Measurements from ENCODE around the gene ATP6V1F. TPM values are rescaled to one million over a fixed set of nuclear protein-coding genes. Genes with fewer than 3 reads are reported as not detected.

The ATP6V1F gene
- total RNA-seq, 2 experiments from 2014 or later, result 108 to 155 TPM

DNA sequence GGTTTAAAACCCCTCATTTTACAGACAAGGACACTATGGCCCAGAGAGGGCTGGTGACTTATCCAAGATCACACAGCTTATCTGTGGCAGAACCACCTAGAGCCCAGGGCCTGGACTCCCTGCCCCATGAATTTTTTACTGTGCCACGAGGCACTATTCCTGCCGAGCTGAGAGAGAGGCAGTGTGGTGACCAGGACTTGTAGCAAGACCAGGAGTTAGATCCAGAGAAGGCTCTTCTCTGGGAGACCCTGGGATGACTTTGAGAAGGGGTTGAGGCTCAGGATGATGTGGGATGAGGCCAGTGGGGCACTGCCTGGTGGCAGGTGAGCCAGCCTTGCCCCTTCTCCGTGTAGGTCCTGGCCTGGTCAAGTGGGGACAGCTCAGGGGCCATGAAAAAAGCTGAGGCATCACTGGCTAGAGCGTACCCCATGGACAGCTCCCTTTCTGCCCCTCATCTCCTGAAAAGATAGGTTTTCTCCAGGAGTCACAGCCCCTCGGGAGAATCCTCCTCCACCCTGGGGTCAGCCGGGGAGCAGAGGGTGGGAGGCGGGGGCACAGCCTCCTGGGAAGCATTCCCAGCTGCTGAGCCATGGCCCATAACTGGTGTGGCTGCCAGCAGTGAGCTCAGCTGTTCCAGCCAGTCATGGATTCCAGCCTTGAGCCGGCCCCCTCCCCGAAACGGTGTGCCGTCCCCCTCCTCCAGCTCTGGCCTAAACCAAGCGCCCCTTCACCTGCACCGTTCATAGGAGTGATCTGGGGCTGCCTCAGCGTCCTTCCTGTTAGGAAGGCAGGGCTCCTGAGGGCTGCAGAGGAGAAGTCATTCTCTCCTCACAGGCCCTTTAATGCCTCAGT lies 26.6 kb upstream of the ATP6V1F start:
- CTCF ChIA-PET (ENCODE audit: unreplicated experiment), result no interaction called here

DNA sequence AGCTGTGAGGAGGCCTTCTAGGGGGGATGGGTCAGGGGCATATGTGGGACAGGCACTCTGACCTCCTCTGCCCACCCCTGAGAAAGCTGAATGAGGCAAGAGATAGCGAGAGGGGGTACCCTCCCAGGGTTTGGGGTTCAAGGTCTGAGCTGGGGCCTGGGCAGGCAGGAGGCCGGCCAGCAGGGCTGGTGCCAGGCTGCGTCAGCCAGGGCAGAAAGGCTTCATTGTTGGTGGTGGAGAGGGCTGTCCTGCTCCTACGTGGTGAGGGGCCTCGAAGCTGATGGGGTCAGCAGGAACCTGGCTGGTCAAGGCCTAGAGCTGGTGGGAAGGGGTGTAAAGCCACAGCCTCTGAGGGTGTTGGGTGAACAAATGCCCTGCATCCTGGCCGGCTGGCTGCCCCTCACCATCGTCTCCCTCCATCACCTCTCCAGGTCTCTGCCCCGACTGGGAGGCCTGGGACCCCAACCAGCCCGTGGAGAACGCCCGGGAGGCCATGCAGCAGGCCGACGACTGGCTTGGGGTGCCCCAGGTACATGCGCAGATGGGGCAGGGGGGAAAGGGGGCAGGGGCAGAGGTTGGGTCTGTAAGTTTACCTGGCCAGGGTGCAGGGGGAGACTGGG lies 25.8 kb upstream of the ATP6V1F start:
- no peaks in the 10 kb centered on the region for H4K20me1 ChIP-seq (ENCODE audit: insufficient read depth, low read length)
- no peak for TF ChIP-seq EZH2phosphoT487 (IDR thresholded peaks at IDR 0.05; ENCODE audit: borderline replicate concordance, low read depth, low read length)
- TF ChIP-seq, protein P1, sequence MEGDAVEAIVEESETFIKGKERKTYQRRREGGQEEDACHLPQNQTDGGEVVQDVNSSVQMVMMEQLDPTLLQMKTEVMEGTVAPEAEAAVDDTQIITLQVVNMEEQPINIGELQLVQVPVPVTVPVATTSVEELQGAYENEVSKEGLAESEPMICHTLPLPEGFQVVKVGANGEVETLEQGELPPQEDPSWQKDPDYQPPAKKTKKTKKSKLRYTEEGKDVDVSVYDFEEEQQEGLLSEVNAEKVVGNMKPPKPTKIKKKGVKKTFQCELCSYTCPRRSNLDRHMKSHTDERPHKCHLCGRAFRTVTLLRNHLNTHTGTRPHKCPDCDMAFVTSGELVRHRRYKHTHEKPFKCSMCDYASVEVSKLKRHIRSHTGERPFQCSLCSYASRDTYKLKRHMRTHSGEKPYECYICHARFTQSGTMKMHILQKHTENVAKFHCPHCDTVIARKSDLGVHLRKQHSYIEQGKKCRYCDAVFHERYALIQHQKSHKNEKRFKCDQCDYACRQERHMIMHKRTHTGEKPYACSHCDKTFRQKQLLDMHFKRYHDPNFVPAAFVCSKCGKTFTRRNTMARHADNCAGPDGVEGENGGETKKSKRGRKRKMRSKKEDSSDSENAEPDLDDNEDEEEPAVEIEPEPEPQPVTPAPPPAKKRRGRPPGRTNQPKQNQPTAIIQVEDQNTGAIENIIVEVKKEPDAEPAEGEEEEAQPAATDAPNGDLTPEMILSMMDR (conservative IDR thresholded peaks at IDR 0.05; ENCODE audit: low read length), result no peak
- no TSS peak for BruUV-seq (replicated peaks)
- H2AFZ ChIP-seq (ENCODE audit: low read length), result no peak overlapping the region
- ChIA-PET CTCF (ENCODE audit: unreplicated experiment) (no interaction called here), POLR2A (interaction anchor here (0.6 kb wide), 1 partner anchor 987 kb away, joined by 5 read pairs; no protein-coding TSS in a partner anchor)
- no peaks in the 10 kb centered on the region for H3K79me2 ChIP-seq (ENCODE audit: insufficient read depth, low read depth, low read length)
- H3K36me3 ChIP-seq (ENCODE audit: insufficient read depth, low read length), result no peaks in the 10 kb centered on the region
- H3K9me2 ChIP-seq (ENCODE audit: insufficient read depth, low read length), result no peaks in the 10 kb centered on the region
- no peak overlapping the region for H3K4me3 ChIP-seq (ENCODE audit: low read depth, low read length, poor library complexity, severe bottlenecking)
- no peak overlapping the region for H3K4me2 ChIP-seq (ENCODE audit: low read length)
- no peak overlapping the region for H3K27ac ChIP-seq (ENCODE audit: low read depth, low read length, poor library complexity, severe bottlenecking)
- intact Hi-C loops (cut with micrococcal nuclease; ENCODE audit: unreplicated experiment), result no loop called here
- no peak for DNase-seq (ENCODE audit: low spot score)
- peaks cover 11% of the 10 kb centered on the region for H3K4me1 ChIP-seq (ENCODE audit: insufficient read depth, low read length, poor library complexity, severe bottlenecking)
- H3K9me3 ChIP-seq (ENCODE audit: low read length), result no peaks in the 10 kb centered on the region

More for the DNA sequence above, 26.6 kb upstream of the ATP6V1F start:
- Histone ChIP-seq H3K36me3 (ENCODE audit: insufficient read depth, low read length) (no peaks in the 10 kb centered on the region), H2AFZ (ENCODE audit: low read length) (no peak overlapping the region), H3K9me3 (ENCODE audit: low read length) (no peaks in the 10 kb centered on the region), H3K4me3 (ENCODE audit: low read depth, low read length, poor library complexity, severe bottlenecking) (no peak overlapping the region), H3K4me1 (ENCODE audit: insufficient read depth, low read length, poor library complexity, severe bottlenecking) (peaks cover 14% of the 10 kb centered on the region), H4K20me1 (ENCODE audit: insufficient read depth, low read length) (no peaks in the 10 kb centered on the region), H3K79me2 (ENCODE audit: insufficient read depth, low read depth, low read length) (no peaks in the 10 kb centered on the region), H3K4me2 (ENCODE audit: low read length) (no peak overlapping the region), H3K27ac (ENCODE audit: low read depth, low read length, poor library complexity, severe bottlenecking) (no peak overlapping the region), H3K9me2 (ENCODE audit: insufficient read depth, low read length) (no peaks in the 10 kb centered on the region)
- DNase-seq (ENCODE audit: low spot score), result no peak
- intact Hi-C loops (cut with micrococcal nuclease; ENCODE audit: unreplicated experiment), result no loop called here
- TF ChIP-seq EZH2phosphoT487 (IDR thresholded peaks at IDR 0.05; ENCODE audit: borderline replicate concordance, low read depth, low read length), result no peak
- TF ChIP-seq, protein P1 (conservative IDR thresholded peaks at IDR 0.05; ENCODE audit: low read length), result no peak
- no TSS peak for BruUV-seq (replicated peaks)
- POLR2A ChIA-PET, result no interaction called here

DNA sequence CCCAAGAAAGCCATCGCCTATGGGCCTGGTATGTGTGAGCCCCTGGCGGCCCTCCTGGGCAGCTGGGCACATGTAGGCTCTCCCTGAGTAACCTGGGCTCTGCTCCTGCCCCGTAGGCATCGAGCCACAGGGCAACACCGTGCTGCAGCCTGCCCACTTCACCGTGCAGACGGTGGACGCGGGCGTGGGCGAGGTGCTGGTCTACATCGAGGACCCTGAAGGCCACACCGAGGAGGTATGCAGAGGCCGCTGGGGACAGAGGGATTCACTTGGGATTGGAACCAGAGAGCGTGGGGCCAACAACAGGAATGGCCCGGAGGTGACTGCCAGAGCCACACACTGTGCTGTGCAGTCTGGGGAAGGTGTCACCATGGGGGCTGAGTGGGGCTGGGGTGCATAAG lies 25.1 kb upstream of the ATP6V1F start:
- no peak overlapping the region for H3K27ac ChIP-seq (ENCODE audit: low read depth, low read length, poor library complexity, severe bottlenecking)
- no TSS peak for BruUV-seq (replicated peaks)

More for the DNA sequence above, 25.1 kb upstream of the ATP6V1F start:
- H4K20me1 ChIP-seq (ENCODE audit: insufficient read depth, low read length), result no peaks in the 10 kb centered on the region
- peaks cover 5% of the 10 kb centered on the region for H3K4me1 ChIP-seq (ENCODE audit: insufficient read depth, low read length, poor library complexity, severe bottlenecking)
- TF ChIP-seq, protein P1 (conservative IDR thresholded peaks at IDR 0.05; ENCODE audit: low read length), result no peak
- TF ChIP-seq EZH2phosphoT487 (IDR thresholded peaks at IDR 0.05; ENCODE audit: borderline replicate concordance, low read depth, low read length), result no peak
- no peaks in the 10 kb centered on the region for H3K36me3 ChIP-seq (ENCODE audit: insufficient read depth, low read length)
- ChIA-PET CTCF (ENCODE audit: unreplicated experiment) (no interaction called here), POLR2A (no interaction called here)
- DNase-seq (ENCODE audit: low spot score), result no peak
- H3K4me3 ChIP-seq (ENCODE audit: low read depth, low read length, poor library complexity, severe bottlenecking), result no peak overlapping the region
- H3K9me2 ChIP-seq (ENCODE audit: insufficient read depth, low read length), result no peaks in the 10 kb centered on the region
- intact Hi-C loops (cut with micrococcal nuclease; ENCODE audit: unreplicated experiment), result no loop called here
- H3K9me3 ChIP-seq (ENCODE audit: low read length), result no peaks in the 10 kb centered on the region
- no peak overlapping the region for H3K4me2 ChIP-seq (ENCODE audit: low read length)
- H2AFZ ChIP-seq (ENCODE audit: low read length), result no peak overlapping the region
- no peaks in the 10 kb centered on the region for H3K79me2 ChIP-seq (ENCODE audit: insufficient read depth, low read depth, low read length)

Measured in OCI-LY7 (cell line).